KMS-11 (cell line): ENCODE data around the gene SYNPO2.

ENCODE experiments used
- H2AFZ ChIP-seq: fragments of 200-600 bp; sonication (generic); 2 replicates; pipeline ENCODE4 v1.6.1; 2016; ENCODE audit warnings: antibody characterized with exemption, mixed run types, low read depth
- H3K27ac ChIP-seq: fragments of 200-600 bp; sonication (generic); 2 replicates; pipeline ENCODE4 v1.6.1; 2016; ENCODE audit warnings: mild to moderate bottlenecking, mixed run types
- H3K27me3 ChIP-seq: fragments of 200-600 bp; sonication (generic); 2 replicates; pipeline ENCODE4 v1.6.1; 2017; ENCODE audit warnings: mild to moderate bottlenecking, low read depth, mixed run types, moderate library complexity; ENCODE audit not compliant: insufficient read depth
- H3K36me3 ChIP-seq: fragments of 200-600 bp; sonication (generic); 2 replicates; pipeline ENCODE4 v1.6.1; 2017; ENCODE audit warnings: mild to moderate bottlenecking, mixed run types; ENCODE audit not compliant: insufficient read depth
- H3K4me1 ChIP-seq: fragments of 200-600 bp; sonication (generic); 2 replicates; pipeline ENCODE4 v1.6.1; 2016; ENCODE audit warnings: mild to moderate bottlenecking, low read depth, mixed run types; ENCODE audit not compliant: poor library complexity, severe bottlenecking
- H3K4me2 ChIP-seq: fragments of 200-600 bp; sonication (generic); 2 replicates; pipeline ENCODE4 v1.7.0; 2016; ENCODE audit warnings: mild to moderate bottlenecking, mixed run types
- H3K4me3 ChIP-seq: fragments of 200-600 bp; sonication (generic); IDR thresholded peaks from 2 replicates; pipeline ENCODE4 v1.6.1; 2017; ENCODE audit warnings: low read depth, low read length, mixed read lengths; ENCODE audit not compliant: insufficient read depth
- H3K79me2 ChIP-seq: fragments of 200-600 bp; sonication (generic); 2 replicates; pipeline ENCODE4 v1.6.1; 2016; ENCODE audit warnings: low read depth, mixed run types; ENCODE audit not compliant: insufficient read depth
- H3K9ac ChIP-seq: fragments of 200-600 bp; sonication (generic); 2 replicates; pipeline ENCODE4 v1.6.1; 2016; ENCODE audit warnings: mild to moderate bottlenecking, mixed run types
- H4K20me1 ChIP-seq: fragments of 200-600 bp; sonication (generic); 2 replicates; pipeline ENCODE4 v1.6.1; 2016; ENCODE audit warnings: mild to moderate bottlenecking, mixed run types; ENCODE audit not compliant: insufficient read depth
- CTCF ChIP-seq: fragments of 200-600 bp; sonication (generic); conservative IDR thresholded peaks from 2 replicates; pipeline ENCODE4 v1.6.1; 2017; ENCODE audit warnings: low read depth, mild to moderate bottlenecking, antibody characterized with exemption, low read length, moderate library complexity, mixed read lengths

Gene SYNPO2

GRCh38 chr4:118849867-118850487 lies 38.7 kb upstream of the SYNPO2 start:
- Histone ChIP-seq H4K20me1 (no peaks in the 10 kb centered on the region), H3K4me2 (peak overlapping the region; percentile 77), H3K27ac (no peak overlapping the region), H2AFZ (peak overlapping the region; percentile 88), H3K4me1 (peaks cover 16% of the 10 kb centered on the region), H3K4me3 (no peak overlapping the region), H3K9ac (no peak overlapping the region; the same call in 1 of the 2 replicates), H3K36me3 (no peaks in the 10 kb centered on the region), H3K79me2 (no peaks in the 10 kb centered on the region), H3K27me3 (no peaks in the 10 kb centered on the region)
- TF ChIP-seq CTCF = no peak

GRCh38 chr4:118850488-118851173 lies 38.0 kb upstream of the SYNPO2 start:
- Histone ChIP-seq H3K4me1 (peaks cover 16% of the 10 kb centered on the region), H3K9ac (peak overlapping the region; percentile 48; the same call in 1 of the 2 replicates), H3K27me3 (no peaks in the 10 kb centered on the region), H3K27ac (peak overlapping the region; percentile 18; the same call in 1 of the 2 replicates), H4K20me1 (no peaks in the 10 kb centered on the region), H3K4me3 (no peak overlapping the region), H3K4me2 (peak overlapping the region; percentile 77), H3K79me2 (no peaks in the 10 kb centered on the region), H2AFZ (peak overlapping the region; percentile 88), H3K36me3 (no peaks in the 10 kb centered on the region)
- no peak for TF ChIP-seq CTCF

- Histone ChIP-seq H3K27me3 (no peaks in the 10 kb centered on the region), H3K4me2 (no peak overlapping the region), H2AFZ (no peak overlapping the region)
Observed at GRCh38 chr4:118857760-118858159, 30.9 kb upstream of the SYNPO2 start.

GRCh38 chr4:118858779-118859178 lies 29.9 kb upstream of the SYNPO2 start:
- H3K4me3 ChIP-seq = no peak overlapping the region
- H2AFZ ChIP-seq = no peak overlapping the region
- H3K36me3 ChIP-seq = no peaks in the 10 kb centered on the region
- no peak for TF ChIP-seq CTCF
- H3K9ac ChIP-seq = no peak overlapping the region
- no peaks in the 10 kb centered on the region for H3K79me2 ChIP-seq
- H3K4me2 ChIP-seq = no peak overlapping the region
- H4K20me1 ChIP-seq = no peaks in the 10 kb centered on the region
- no peaks in the 10 kb centered on the region for H3K4me1 ChIP-seq
- no peak overlapping the region for H3K27ac ChIP-seq
- no peaks in the 10 kb centered on the region for H3K27me3 ChIP-seq

More at GRCh38 chr4:118857760-118858159, 30.9 kb upstream of the SYNPO2 start:
- Histone ChIP-seq H3K27ac (no peak overlapping the region), H3K79me2 (no peaks in the 10 kb centered on the region), H3K9ac (no peak overlapping the region), H3K36me3 (no peaks in the 10 kb centered on the region), H4K20me1 (no peaks in the 10 kb centered on the region), H3K4me1 (no peaks in the 10 kb centered on the region), H3K4me3 (no peak overlapping the region)
- no peak for TF ChIP-seq CTCF
